GM21515 (cell line): ENCODE results near the gene KLHL40.

Source experiments
- ATAC-seq: cut with Tn5 transposase; IDR thresholded peaks from one replicate; pipeline ENCODE4 v1.9.1; 2021; ENCODE audit not compliant: unreplicated experiment

The KLHL40 gene

GRCh38 chr3:42735019-42735418 is 49.7 kb downstream of the KLHL40 start:
- ATAC-seq = no peak

DNA sequence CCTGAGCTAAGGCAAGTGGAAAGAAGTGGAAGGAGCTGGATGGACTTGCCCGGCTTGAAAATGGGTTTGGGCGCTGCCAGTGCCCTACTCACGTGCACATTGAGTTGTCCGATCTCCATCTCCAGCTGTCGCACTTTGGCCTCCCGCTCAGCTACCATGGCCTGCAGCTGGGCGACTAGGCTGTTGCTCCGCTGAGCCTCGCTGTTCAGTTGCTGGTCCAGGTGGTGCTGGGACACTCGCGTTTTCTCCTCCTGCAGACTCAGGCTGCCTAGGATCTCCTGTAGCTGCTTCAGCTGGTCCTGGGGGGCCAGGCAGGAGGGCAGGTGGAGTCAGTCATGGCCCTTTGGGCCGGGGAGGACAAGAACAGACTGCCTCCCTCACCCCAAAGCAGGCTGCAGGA is 50.3 kb downstream of the KLHL40 start:
- no peak for ATAC-seq

GRCh38 chr3:42736081-42736480 is 50.7 kb downstream of the KLHL40 start:
- no peak for ATAC-seq

GRCh38 chr3:42736531-42736930 is 51.2 kb downstream of the KLHL40 start:
- ATAC-seq = no peak

GRCh38 chr3:42739401-42740158 is 54.2 kb downstream of the KLHL40 start:
- ATAC-seq = no peak

GRCh38 chr3:42741796-42742195 is 56.5 kb downstream of the KLHL40 start:
- no peak for ATAC-seq
